ENCODE data around the gene EPB41L4A.

The EPB41L4A gene

DNA sequence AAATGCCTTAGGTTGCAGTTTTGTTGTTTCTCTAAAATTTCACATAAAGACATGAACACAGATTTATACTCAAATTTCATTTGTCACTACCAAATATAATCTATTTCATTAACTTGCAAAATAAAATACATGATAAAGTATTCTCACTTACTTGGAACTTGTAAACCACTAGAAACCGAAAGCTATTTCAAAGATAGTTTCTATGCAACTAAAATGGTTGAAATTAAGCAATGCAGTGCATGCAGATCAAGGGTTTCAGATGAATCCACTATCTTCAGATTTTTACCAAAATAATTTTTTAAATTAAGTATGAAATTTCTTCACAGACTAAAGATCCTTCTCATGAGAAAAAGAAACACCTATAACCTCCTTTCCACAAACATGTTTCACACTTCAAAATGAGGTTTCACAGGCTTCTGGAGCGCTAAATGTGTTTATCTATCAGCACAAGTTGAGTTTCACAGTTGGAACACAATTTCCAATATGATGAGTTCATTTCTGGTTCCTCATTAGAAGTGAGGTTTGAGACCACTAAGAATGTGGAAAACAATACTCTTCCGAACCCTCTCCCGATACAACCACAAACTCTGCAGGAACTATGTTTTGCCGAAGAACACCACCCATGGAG, 63.9 kb downstream of the EPB41L4A start:
- DNase-seq (ENCODE audit: low read depth): no peak

DNA sequence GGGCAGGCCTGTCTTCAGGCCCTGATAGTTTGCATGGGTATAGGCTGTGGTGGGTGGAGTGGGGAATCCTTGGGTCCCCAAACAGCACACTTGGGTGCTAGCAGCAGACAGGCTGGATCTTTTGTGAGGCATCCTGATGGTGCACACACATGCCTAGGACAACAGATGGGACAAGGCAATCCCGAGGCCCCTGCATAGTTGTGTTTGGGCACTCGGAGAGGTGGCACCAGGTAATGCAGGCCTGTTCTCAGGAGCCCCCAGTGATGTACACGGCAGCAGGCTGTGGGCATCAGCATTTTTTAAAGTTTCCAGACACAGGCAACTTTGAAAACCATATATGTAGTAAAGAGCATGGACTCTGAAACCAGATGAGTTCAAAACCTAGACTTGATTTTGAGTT, 65.4 kb downstream of the EPB41L4A start:
- no peak for DNase-seq (ENCODE audit: low read depth)

GRCh38 chr5:112351225-112351624, 67.9 kb downstream of the EPB41L4A start:
- DNase-seq (ENCODE audit: low read depth): no peak

GRCh38 chr5:112350626-112351025, 68.5 kb downstream of the EPB41L4A start:
- no peak for DNase-seq (ENCODE audit: low read depth)

DNA sequence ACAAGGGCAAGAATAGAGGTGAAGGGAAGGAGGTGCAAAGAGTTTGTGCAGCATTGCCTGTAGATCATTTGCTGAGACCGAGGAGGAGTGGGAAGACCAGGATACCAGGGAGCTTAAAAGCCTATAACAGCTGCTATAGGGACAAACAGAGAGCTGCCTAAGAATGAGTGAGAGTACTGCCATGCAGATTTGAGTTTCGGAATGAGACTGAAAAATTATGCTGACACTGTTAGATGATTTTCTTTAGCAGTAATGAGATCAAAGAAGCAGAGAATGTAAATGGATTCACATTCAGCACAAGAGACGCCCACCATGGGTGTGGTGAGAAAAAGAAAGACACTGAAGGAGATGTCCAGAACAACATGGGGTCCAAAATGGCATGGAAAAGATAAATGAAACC, 69.7 kb downstream of the EPB41L4A start:
- DNase-seq (ENCODE audit: low read depth): no peak

GRCh38 chr5:112348915-112349314, 70.2 kb downstream of the EPB41L4A start:
- DNase-seq (ENCODE audit: low read depth): no peak

DNA sequence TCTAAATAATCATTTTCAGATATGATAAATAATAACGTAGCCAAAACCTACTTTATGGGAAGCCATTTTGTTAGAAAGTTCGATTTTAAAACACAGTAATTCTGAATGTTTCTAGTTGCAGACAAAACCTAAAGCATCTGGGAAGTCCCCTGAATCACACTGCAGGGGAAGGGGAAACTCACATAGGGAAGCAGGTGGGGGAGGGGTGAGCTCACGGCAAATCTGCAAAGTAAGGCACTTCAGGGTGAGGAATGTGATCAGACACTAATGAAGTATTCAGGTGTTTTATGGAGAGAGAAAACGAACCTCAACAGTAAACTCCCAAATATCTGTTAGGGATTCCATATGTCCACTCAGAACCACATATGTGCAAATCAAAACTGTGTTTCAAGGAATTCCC, 70.7 kb downstream of the EPB41L4A start:
- no peak for DNase-seq (ENCODE audit: low read depth)

- DNase-seq (ENCODE audit: low read depth): no peak
Observed at GRCh38 chr5:112346411-112347044, 72.5 kb downstream of the EPB41L4A start.

DNA sequence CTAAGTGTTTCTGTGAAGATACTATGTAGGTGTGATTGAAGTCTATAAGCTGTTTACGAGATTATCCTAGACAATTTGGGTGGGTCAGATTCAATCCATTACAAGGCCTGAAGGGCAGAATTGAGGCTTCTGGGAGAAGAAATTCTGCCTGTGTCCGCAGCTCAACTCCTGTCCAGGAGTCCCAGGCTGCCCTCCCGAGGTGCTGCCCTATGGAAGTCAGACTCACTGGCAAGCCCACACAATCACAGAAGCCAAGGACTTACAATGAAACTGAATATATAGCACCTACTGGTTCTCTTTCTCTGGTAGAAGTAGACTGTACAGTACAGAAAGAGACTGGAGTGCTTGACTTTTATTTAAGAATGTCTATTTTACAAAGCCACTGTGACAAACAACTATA, 74.5 kb downstream of the EPB41L4A start:
- no peak for DNase-seq (ENCODE audit: low read depth)

DNA sequence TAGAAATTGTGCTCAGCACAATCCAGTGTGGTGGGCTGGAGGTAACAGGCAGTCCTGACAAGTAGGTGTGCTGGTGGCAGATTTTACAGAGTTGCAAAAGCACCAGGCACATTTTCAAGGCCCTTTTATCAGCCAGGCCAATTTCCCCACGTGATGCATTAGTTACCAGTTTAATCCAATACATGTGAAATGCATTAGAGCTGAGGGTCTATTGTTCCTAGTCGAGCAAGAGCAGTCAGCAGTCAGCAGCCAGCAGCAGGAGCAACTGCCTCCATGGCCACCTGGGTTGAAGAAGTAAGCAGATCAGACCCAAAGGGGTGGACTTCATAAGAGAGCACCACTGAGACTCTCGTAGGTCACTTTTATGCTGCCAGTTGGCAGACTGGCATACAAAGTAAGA, 76.7 kb downstream of the EPB41L4A start:
- no peak for DNase-seq (ENCODE audit: low read depth)

DNA sequence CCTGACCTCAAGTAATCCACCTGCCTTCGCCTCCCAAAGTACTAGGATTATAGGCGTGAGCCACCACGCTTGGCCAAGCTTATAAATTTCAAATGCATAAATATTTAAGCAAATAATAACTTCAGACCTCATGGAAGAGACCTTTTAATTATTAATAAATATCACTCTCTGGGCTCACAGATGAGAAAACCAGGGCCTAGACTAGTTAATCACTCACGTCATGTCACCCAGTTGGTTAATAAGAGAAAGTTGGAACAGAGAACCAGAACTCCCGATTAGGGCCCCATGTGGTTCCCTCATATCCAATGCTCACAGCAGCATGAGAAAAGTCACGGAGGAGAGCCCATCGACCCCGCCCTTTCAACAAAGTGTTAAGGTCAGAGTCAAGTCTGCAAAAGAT, 79.3 kb downstream of the EPB41L4A start:
- DNase-seq (ENCODE audit: low read depth): no peak

DNA sequence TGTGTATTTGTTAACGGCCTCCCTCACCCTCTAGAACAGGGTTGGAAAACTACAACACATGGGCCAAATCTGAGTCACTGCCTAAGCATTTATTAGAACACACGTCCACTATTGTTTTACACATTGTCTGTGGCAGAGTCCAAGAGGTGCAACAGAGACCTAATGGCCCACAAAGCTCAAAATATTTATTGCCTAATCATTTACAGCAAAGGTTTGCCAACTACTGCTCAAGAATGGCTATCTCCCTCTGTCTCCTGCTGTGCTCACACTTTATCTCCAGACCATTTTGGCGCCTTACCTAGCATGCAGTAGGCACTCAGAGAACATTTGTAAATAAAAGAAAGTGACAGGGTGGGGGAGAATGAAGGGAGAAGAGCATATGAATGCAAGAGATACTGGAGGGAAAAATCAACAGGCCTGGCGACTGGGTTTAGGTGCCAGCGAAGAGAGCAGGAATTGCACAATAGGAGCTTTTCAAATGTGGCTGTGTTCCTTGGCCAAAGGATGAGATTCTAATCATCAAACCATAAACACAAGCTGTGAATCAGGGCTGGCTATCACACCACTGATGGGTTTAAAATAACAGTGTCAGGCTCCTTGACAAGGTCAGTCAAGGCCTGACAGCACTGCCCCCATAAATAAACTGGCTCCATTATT, 80.3 kb downstream of the EPB41L4A start:
- DNase-seq (ENCODE audit: low read depth): no peak

DNA sequence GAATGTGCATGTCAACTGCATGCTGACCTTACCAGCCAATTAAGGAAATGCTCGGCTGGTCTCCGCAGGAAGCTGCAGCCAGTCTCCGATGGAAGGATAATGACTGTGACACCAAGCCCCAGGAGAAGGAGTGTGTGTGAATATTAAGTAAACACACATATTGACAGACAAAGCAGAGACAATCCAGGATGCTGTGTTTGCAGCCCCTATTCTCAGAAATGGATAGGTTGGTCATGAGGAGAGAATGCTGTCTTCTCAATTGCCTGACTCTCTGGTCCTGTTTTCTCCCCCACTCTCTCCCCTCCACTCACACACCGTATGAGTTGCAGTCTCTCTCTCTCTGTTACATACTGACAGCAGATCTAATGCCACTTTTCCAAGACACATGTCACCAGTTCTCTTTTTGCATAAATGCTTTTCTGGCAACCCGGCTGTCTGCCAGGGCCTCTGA, 85.7 kb downstream of the EPB41L4A start:
- DNase-seq (ENCODE audit: low read depth): no peak

DNA sequence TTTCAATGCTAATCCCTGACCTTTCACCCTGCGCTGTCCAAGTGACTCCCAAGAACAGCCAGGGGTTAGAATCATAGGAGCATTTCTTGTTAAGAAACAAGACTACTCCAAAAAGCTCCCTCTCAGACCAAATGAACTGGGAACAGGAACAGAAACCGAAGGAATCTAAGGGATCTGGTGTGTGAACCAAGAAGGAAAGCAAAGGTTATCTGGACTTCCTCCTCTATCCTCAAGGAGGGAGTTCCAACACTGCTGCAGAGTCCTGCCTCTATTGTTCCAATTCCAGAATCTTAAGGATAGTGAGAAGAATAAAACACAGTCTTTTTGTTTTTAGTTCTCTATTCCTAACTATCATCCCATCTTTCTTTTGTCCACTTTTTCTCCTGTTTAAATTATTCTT, 87.2 kb downstream of the EPB41L4A start:
- DNase-seq (ENCODE audit: low read depth): no peak

DNA sequence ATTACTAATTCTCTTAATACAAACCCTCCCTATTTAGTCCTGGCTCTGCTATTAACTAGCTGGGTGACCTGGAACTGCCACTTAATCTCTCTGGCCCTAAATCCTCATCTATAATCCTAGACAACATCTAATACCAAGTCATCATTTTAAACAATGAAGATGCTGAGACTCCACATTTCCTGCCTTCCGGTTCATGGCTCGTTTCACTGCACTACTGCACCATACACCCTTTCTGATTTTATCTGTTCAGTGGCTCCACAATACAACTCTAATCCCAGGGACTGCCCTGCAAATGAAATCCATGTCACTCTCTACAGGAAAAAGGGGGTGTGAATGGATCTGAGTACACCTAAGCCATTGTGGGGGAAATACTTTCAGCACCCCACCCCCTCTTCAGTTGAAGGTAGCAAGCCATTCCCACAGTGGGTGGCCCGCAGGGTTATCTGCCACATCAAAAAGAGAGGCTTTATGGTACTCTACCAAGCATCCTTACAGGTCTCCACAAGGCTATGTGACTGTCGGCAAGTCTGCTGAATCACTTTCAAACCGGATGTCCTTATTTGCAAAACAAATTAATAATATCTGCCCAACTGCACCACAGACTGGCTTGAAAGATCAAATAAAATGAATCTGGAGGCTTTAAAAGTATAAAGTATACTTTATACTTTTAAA, 89.5 kb downstream of the EPB41L4A start:
- no peak for DNase-seq (ENCODE audit: low read depth)

GRCh38 chr5:112323166-112323565, 95.9 kb downstream of the EPB41L4A start:
- DNase-seq (ENCODE audit: low read depth): no peak

DNA sequence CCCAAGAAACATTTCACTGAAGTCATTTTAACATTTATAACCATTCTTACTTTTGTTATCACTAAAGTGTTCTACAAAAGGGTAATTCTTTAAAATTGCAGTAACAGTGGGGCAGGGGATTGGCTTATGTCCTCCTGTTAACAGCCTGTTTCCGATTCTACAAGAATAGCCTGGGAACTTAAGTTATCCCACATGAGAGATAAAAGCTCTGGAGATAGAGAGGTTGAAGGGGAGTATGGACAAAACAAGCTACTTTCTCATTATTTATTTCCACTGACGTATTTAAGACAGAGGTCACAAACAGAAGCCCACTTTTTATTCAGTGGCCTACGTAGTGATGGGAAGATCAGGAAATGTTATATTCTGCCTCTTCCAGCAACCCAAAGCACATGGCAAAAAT, 98.7 kb downstream of the EPB41L4A start:
- no peak for DNase-seq (ENCODE audit: low read depth)

DNA sequence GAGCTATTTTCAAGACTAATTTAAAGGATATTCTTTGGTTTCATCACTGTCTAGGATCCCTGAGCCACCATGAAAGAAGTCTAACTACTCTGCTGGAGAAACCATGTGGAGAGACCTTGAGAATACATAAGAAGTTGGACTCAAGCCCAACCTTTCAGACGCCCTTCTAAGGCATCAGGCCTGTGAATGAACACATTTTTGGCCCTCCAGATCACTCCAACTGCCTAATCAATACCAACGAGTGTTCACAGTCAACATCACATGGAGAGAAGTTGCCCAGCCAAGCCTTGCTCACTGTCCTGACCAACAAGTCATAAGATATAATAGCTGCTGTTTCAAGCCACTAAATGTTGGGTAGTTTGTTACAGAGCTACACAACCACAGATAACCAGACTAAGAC, 100.7 kb downstream of the EPB41L4A start:
- DNase-seq (ENCODE audit: low read depth): no peak

DNA sequence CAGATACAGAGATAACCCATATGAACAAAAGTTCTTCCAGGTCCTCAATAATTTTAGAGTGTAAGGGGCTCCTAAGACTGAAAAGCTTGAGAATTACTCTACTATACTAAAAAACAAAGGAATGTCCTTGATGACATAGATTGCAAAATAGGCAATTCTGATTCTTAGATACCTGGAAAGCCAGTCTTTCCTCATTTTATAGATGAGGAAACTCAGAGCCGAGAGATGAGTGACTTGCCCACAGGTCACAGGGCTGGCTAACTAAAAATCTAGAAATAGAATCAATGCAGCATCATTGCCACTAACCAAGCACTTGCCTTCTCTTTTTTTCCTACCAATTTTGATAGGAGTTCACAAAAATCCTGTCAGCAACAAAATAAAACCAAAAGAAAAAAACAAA, 101.2 kb downstream of the EPB41L4A start:
- DNase-seq (ENCODE audit: low read depth): no peak

- no peak for DNase-seq (ENCODE audit: low read depth)
Observed at GRCh38 chr5:112316731-112317130, 102.3 kb downstream of the EPB41L4A start.

DNA sequence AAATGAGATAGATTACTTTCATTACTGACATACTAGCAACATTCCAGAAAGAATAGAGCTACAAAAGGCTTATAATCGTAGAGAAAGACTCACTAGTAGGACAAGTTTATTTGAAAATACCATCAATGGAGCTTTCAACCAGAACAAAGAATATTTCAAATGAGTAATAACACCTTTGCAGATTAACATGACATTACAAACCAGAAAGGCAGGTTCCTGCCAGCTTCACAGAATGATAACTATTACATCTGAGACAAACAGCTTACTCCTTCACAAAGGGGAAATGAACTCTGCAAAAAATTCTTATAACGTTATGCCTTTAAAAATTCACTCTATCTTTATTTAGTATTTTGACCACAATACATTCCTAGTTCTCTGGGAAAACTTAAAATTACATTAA, 103.1 kb downstream of the EPB41L4A start:
- DNase-seq (ENCODE audit: low read depth): no peak

GRCh38 chr5:112312295-112313275, 106.5 kb downstream of the EPB41L4A start:
- no peak for DNase-seq (ENCODE audit: low read depth)

Measured in activated T-cell treated with anti-CD3 and anti-CD28 coated beads for 48 hours (primary cell).